GM19099 (cell line): ENCODE measurements around the gene PGAM2.

Experiments used
- POLR2A ChIP-seq: IDR thresholded peaks from 3 replicates; pipeline ENCODE4 v1.6.1; 2011; ENCODE audit warnings: low read depth; ENCODE audit not compliant: insufficient read length; ENCODE audit errors: extremely low read depth

PGAM2 gene

GRCh38 chr7:44057181-44057848, 8.1 kb downstream of the PGAM2 start:
- TF ChIP-seq POLR2A: no peak

- TF ChIP-seq POLR2A: no peak
These were observed 8.7 kb downstream of the PGAM2 start for GRCh38 chr7:44056681-44057080.

GRCh38 chr7:44052771-44053365, 12.5 kb downstream of the PGAM2 start:
- TF ChIP-seq POLR2A: no peak

GRCh38 chr7:44051611-44052220, 13.7 kb downstream of the PGAM2 start:
- no peak for TF ChIP-seq POLR2A

- TF ChIP-seq POLR2A: no peak
These were observed 14.3 kb downstream of the PGAM2 start for GRCh38 chr7:44050915-44051560.

GRCh38 chr7:44050121-44050914, 15.0 kb downstream of the PGAM2 start:
- TF ChIP-seq POLR2A: no peak

- no peak for TF ChIP-seq POLR2A
These were observed 17.2 kb downstream of the PGAM2 start for GRCh38 chr7:44048031-44048795.

- TF ChIP-seq POLR2A: no peak
These were observed 18.9 kb downstream of the PGAM2 start for GRCh38 chr7:44046321-44047061.

- peak; percentile 13 for TF ChIP-seq POLR2A
These were observed 19.9 kb downstream of the PGAM2 start for GRCh38 chr7:44045226-44046014.

- peak; percentile 92 for TF ChIP-seq POLR2A
These were observed 20.8 kb downstream of the PGAM2 start, which contains the start of gene DBNL for GRCh38 chr7:44044315-44045225. Gene DBNL, plus strand, starts transcription at chr7:44044702. Its CDS starts 36 bp downstream, at chr7:44044738.

GRCh38 chr7:44043902-44044301, 21.5 kb downstream of the PGAM2 start:
- TF ChIP-seq POLR2A: no peak

GRCh38 chr7:44042221-44042620, 23.1 kb downstream of the PGAM2 start:
- TF ChIP-seq POLR2A: no peak
